Measurements from ENCODE around the gene RGS7.

Gene RGS7

GRCh38 chr1:241022366-241022765, 334.6 kb downstream of the RGS7 start:
- CTCF ChIA-PET: interaction anchor here (0.6 kb wide), 1 partner anchor 45 kb away, joined by 3 read pairs; no protein-coding TSS in a partner anchor
- no peak overlapping the region for H3K27ac ChIP-seq
- TF ChIP-seq CTCF (conservative IDR thresholded peaks at IDR 0.05; ENCODE audit: low read depth): no peak
- POLR2A ChIA-PET (ENCODE audit: low non-redundant PET): no interaction called here
- DNase-seq (ENCODE audit: low spot score): no peak

- TF ChIP-seq CTCF (conservative IDR thresholded peaks at IDR 0.05; ENCODE audit: low read depth): no peak
- CTCF ChIA-PET: no interaction called here
- POLR2A ChIA-PET (ENCODE audit: low non-redundant PET): no interaction called here
- DNase-seq (ENCODE audit: low spot score): no peak
- H3K27ac ChIP-seq: no peak overlapping the region
Observed at GRCh38 chr1:241020851-241021697, 335.9 kb downstream of the RGS7 start.

- ChIA-PET POLR2A (ENCODE audit: low non-redundant PET) (no interaction called here), CTCF (interaction anchor here (0.7 to 1.1 kb wide), 2 partner anchors 12 to 399 kb away, joined by 3 read pairs; no protein-coding TSS in a partner anchor)
- TF ChIP-seq CTCF (conservative IDR thresholded peaks at IDR 0.05; ENCODE audit: low read depth): no peak
- no peak for DNase-seq (ENCODE audit: low spot score)
- H3K27ac ChIP-seq: no peak overlapping the region
Observed at GRCh38 chr1:241012708-241013340, 344.2 kb downstream of the RGS7 start.

DNA sequence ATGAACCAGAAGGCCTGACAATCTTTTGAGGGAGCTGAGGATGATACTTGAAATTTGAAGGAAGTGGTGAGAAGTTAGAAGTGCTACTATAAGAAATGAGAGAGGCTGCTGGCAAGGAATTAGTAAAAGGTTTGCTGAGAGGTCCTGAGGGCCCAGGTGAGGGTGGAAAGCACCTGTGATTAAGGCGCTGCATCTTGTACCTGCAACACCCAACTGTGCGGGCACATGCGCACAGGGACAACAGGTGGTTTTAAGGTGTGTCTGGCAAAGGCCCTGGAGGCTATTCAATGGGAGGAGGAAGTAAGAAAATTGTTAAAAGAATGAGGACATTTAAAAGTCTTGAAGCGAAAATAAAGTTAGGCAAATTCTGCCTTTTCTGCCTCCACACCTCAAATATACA, 349.3 kb downstream of the RGS7 start:
- ChIA-PET CTCF (no interaction called here), POLR2A (ENCODE audit: low non-redundant PET) (no interaction called here)
- DNase-seq (ENCODE audit: low spot score): no peak
- no peak overlapping the region for H3K27ac ChIP-seq
- no peak for TF ChIP-seq CTCF (conservative IDR thresholded peaks at IDR 0.05; ENCODE audit: low read depth)

- ChIA-PET POLR2A (ENCODE audit: low non-redundant PET) (no interaction called here), CTCF (no interaction called here)
- no peak for DNase-seq (ENCODE audit: low spot score)
- TF ChIP-seq CTCF (conservative IDR thresholded peaks at IDR 0.05; ENCODE audit: low read depth): no peak
- no peak overlapping the region for H3K27ac ChIP-seq
Observed at GRCh38 chr1:240999826-241000225, 357.2 kb downstream of the RGS7 start.

DNA sequence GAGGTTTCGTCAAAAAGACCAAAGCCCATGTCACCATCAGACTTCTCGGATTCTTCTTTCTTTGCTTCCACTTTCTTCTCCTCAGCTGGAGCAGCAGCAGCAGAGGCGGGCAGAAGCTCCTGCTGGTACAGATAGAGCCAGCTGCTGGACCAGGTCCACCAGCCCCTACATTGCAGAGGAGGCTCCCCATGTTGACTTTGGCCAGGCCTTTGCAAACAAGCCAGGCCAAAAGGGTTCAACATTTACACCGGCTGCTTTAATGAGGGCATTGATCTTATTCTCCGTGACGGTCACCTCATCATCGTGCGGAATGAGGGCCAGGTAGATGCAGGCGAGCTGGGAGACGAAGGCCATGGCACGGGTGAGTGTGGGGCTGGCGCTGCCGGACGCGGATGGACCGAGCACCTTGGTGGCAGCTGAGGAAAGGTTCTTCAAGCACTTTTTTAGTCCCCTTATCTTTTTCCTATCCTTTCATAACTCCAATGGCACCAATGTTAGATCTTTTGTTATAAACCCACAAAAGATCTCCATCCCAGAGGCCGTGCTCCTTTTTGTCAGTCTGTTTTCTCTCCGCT, 358.5 kb downstream of the RGS7 start:
- H3K27ac ChIP-seq: no peak overlapping the region
- CTCF ChIA-PET: no interaction called here
- POLR2A ChIA-PET (ENCODE audit: low non-redundant PET): no interaction called here
- no peak for TF ChIP-seq CTCF (conservative IDR thresholded peaks at IDR 0.05; ENCODE audit: low read depth)
- DNase-seq (ENCODE audit: low spot score): no peak
